ENCODE results near the gene PCDHGB1.
"Not testable (repeated sequence)": the region's sequence is repeated elsewhere in the genome, so short reads cannot be mapped to it uniquely, and the experiment has no call there.

Gene PCDHGB1

DNA sequence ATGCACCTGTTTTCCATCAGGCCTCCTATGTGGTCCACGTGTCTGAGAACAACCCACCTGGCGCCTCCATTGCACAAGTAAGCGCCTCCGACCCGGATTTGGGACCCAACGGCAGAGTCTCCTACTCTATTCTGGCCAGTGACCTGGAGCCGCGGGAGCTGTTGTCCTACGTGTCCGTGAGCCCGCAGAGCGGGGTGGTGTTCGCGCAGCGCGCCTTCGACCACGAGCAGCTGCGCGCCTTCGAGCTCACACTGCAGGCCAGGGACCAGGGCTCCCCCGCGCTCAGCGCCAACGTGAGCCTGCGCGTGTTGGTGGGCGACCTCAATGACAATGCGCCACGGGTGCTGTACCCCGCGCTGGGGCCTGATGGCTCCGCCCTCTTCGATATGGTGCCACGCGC, 1.7 kb downstream of the PCDHGB1 start:
- DNase-seq, result no peak

GRCh38 chr5:141354900-141355469, 5.1 kb downstream of the PCDHGB1 start, which contains the start of gene PCDHGA4:
PCDHGA4 (plus strand) TSS chr5:141355021; CDS start chr5:141355108, 87 bp downstream.
- DNase-seq, result no peak

GRCh38 chr5:141355641-141356040, 5.7 kb downstream of the PCDHGB1 start:
- no peak for DNase-seq

GRCh38 chr5:141356133-141356532, 6.2 kb downstream of the PCDHGB1 start:
- no peak for DNase-seq

GRCh38 chr5:141356950-141357349, 7.1 kb downstream of the PCDHGB1 start:
- DNase-seq, result no peak

DNA sequence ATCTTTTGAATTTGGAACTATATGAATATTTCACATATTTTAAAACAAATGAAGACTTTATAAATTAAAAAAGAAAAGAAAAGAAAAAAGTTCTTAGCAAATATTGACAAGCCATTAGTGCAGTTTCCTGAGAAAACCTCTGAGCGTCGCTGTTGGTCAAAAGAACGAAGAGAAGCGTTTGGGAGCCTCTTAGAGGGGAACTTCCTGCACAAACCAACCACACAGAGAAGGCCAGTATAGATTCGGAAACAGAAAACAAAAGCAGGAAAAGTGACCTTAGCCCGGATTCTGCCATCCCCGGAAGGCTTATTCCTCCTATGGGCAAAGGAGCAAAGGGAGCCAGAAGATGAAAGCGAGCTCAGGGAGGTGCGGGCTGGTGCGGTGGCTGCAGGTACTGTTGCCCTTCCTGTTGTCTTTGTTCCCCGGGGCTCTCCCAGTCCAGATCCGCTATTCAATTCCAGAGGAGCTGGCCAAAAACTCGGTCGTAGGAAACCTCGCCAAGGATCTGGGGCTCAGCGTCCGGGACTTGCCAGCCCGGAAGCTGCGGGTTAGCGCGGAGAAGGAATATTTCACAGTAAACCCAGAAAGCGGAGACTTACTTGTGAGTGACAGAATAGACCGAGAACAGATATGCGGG, 10.0 kb downstream of the PCDHGB1 start, which contains the start of gene PCDHGB2:
TSS of gene PCDHGB2 (plus strand) at position 205 of the 637 bp plus-strand sequence. CDS start at position 347, 142 bp downstream.
- DNase-seq, result no peak

GRCh38 chr5:141360685-141361084, 10.8 kb downstream of the PCDHGB1 start:
- no peak for DNase-seq

DNA sequence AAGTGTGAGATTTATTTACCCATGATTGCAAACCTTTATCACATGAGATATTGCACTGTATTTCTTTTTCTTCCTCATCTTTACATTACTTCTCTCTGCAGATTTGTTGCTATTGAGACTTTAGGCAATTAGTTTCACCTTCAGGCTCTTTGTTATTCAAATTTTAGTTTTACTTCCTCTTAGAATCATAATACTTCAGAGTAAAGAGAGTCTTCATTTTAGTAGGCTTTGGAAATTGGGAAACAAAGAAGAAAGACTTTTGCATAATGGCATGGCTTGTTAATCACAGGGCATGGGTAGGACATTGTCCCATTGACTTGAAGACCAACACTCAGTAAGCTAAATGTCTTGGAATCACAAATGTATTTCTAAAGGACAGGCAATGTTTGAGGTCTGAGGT, 12.8 kb downstream of the PCDHGB1 start:
- DNase-seq, result no peak

DNA sequence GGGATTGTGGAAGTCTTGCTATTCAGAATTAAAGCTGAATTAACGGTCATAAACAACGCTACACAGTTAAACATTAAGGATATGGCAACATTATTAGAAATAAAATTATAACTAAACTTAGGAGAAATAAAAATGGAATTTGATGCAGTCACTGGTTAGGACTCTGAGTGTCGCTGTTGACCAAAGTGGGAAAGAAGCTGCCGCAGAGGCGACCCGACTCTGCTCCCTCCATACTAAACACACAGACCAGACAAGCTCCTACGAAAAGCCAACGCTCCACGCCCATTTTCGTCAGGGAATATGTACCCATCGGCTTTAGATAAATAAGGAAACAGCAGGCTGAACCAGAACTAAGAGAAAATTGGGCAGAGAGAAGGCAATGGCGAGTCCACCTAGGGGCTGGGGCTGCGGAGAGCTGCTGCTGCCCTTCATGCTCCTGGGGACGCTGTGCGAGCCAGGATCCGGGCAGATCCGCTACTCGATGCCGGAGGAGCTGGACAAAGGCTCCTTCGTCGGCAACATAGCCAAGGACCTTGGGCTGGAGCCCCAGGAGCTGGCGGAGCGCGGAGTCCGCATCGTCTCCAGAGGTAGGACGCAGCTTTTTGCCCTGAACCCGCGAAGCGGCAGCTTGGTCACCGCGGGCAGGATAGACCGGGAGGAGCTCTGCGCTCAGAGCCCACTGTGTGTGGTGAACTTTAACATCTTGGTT, 14.2 kb downstream of the PCDHGB1 start, which contains the start of gene PCDHGA5:
TSS of gene PCDHGA5 (plus strand) at position 211 of the 709 bp plus-strand sequence. CDS start at position 380, 169 bp downstream.
- DNase-seq, result no peak

GRCh38 chr5:141366016-141366896, 16.4 kb downstream of the PCDHGB1 start:
- no peak for DNase-seq

DNA sequence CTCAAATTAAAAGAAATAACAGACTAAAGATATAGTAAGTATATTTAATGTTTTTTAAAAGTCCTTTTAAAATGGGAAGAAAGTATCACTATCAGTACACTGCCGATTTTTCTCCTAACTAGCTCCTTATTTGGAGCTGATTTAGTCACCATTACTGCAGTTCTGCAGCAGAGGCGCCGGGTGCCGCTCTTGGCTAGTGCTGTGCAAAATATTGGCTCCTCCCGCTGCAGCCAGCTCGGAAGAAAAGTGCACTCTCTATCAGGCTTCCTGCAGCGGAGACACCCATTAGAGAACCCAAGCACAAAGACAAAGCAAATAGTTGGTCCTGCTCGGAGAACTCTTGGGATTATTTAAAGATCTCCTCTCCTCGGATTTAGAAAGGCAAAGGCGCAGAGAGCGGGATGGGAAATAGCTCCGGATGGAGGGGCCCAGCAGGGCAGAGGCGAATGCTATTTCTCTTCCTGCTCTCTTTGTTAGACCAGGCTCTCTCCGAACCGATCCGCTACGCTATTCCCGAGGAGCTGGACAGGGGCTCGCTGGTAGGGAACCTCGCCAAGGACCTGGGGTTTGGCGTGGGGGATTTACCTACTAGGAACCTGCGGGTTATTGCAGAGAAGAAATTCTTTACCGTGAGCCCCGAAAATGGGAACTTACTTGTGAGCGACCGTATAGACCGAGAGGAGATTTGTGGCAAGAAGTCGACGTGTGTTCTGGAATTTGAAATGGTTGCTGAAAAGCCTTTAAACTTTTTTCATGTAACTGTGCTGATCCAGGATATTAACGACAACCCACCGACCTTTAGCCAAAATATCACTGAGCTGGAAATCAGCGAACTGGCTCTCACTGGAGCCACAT, 20.3 kb downstream of the PCDHGB1 start, which contains the start of gene PCDHGB3:
TSS of gene PCDHGB3 (plus strand) at position 249 of the 855 bp plus-strand sequence. CDS start at position 402, 153 bp downstream.
- DNase-seq, result no peak

DNA sequence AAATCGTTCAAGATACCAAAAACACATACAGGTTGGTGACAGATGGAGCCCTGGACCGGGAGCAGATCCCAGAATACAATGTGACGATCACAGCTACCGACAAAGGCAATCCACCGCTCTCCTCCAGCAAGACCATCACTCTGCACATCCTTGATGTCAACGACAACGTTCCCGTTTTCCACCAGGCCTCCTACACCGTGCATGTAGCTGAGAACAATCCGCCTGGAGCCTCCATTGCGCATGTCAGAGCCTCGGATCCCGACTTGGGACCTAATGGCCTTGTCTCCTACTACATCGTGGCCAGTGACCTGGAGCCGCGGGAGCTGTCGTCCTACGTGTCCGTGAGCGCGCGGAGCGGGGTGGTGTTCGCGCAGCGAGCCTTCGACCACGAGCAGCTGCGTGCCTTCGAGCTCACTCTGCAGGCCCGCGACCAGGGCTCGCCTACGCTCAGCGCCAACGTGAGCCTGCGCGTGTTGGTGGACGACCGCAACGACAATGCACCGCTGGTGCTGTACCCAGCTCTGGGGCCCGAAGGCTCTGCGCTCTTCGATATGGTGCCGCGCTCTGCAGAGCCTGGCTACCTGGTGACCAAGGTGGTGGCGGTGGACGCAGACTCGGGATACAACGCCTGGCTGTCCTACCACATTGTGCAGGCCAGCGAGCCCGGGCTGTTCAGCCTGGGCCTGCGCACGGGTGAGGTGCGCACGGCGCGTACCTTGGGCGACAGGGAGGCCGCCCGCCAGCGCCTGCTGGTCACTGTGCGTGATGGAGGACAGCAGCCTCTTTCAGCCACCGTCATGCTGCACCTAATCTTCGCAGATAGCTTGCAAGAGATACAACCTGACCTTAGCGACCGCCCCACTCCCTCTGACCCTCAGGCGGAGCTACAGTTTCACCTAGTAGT, 21.9 kb downstream of the PCDHGB1 start:
- DNase-seq, result no peak

GRCh38 chr5:141373673-141374317, 23.9 kb downstream of the PCDHGB1 start, which contains the start of gene PCDHGA6:
PCDHGA6 (plus strand) TSS chr5:141373891; CDS start chr5:141374084, 193 bp downstream.
- DNase-seq, result no peak

DNA sequence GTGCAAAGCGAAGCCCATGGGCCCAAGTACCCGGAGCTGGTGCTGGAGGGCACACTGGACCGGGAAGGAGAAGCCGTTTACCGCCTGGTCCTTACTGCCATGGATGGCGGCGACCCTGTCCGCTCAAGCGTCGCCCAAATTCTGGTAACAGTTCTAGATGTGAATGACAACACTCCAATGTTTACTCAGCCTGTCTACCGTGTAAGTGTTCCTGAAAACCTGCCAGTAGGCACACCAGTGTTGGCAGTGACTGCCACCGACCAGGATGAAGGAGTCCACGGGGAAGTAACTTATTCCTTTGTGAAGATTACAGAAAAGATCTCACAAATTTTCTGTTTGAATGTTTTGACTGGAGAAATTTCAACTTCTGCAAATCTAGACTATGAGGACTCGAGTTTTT, 24.7 kb downstream of the PCDHGB1 start:
- no peak for DNase-seq

GRCh38 chr5:141375444-141376155, 25.7 kb downstream of the PCDHGB1 start:
- DNase-seq, result not testable (repeated sequence)

DNA sequence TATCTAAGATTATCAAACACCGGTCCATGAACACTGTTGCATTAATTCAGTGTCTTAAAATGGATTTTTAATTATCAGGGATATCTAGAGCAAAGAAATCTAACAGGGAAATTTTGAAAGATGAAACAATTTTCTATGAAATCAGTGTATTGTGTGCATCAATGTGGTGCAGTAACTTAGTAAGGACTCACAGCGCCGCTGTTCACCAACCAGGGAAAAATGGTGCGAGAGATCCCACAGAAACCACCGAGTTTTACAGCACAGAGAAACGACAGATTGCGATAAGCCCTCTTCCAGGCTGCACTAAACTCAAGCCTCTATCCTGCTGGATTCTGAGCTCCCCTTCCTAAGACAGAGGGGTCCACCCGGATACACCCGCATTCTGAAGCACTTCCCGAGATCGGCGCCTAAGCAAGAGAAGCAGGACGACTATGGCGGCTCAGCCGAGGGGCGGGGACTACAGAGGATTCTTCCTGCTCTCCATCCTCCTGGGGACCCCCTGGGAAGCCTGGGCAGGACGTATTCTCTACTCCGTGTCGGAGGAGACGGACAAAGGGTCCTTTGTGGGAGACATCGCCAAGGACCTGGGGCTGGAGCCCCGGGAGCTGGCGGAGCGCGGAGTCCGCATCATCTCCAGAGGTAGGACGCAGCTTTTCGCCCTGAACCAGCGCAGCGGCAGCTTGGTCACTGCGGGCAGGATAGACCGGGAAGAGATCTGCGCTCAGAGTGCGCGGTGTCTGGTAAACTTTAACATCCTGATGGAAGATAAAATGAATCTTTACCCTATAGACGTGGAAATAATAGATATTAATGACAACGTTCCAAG, 32.8 kb downstream of the PCDHGB1 start, which contains the start of gene PCDHGA7:
TSS of gene PCDHGA7 (plus strand) at position 274 of the 826 bp plus-strand sequence. CDS start at position 432, 158 bp downstream.
- DNase-seq, result no peak

DNA sequence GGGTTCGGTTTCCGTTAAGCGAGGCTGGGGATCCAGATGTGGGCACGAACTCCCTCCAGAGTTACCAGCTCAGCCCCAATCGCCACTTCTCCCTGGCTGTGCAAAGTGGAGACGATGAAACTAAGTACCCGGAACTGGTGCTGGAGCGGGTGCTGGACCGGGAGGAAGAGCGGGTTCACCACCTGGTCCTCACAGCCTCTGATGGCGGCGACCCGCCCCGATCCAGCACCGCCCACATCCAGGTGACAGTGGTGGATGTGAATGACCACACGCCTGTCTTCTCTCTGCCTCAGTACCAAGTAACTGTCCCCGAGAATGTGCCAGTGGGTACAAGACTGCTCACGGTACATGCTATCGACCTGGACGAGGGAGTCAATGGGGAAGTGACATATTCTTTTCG, 33.4 kb downstream of the PCDHGB1 start:
- DNase-seq, result no peak

Measured in cortex of kidney (tissue), 1 donor.